GM12873 (cell line): ENCODE results near the gene CEP63.

ENCODE experiments used
- CTCF ChIP-seq: IDR thresholded peaks from 2 replicates; pipeline ENCODE4 v1.5.1; 2012; ENCODE audit warnings: low read depth, mild to moderate bottlenecking, moderate library complexity, low read length, control low read depth; ENCODE audit not compliant: insufficient read depth; ENCODE audit errors: missing control alignments

The CEP63 gene

GRCh38 chr3:134533493-134533892 lies 47.6 kb downstream of the CEP63 start:
- TF ChIP-seq CTCF: no peak

DNA sequence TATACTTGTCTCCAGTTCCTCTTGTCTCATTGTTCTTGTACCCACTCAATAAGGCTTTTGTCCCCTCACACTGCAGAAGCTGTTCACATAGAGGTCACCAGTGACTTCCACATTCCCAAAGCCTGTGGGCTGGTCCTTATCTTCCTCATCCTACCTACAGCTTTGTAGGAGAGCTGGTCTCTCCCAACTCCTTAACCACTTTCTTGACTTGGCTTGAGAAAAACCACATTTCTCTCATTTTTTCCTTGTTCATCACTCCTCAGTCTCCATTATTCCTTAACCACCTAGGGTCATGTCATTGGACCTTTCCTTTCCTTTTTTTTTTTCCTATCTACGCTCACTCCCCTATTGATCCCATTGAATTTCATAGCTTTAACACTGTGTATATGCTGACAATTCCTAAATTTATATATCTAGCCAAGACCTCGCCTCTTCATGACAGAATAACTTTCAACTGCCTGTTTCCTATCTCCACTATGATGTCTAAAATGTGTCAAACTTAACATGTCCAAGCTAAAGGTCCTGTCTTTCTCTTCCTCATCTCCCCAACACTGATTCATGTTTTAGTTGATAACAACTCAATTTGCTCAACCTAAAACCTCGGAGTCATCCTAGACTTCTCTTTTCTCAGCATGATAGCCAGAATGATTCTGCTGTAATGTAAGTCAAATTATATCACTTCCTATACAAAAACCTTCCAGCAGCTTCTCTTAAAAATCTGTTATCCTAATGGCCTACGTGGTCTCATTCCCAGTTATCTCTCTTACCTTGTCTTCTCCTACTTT lies 49.5 kb downstream of the CEP63 start:
- TF ChIP-seq CTCF: no peak

DNA sequence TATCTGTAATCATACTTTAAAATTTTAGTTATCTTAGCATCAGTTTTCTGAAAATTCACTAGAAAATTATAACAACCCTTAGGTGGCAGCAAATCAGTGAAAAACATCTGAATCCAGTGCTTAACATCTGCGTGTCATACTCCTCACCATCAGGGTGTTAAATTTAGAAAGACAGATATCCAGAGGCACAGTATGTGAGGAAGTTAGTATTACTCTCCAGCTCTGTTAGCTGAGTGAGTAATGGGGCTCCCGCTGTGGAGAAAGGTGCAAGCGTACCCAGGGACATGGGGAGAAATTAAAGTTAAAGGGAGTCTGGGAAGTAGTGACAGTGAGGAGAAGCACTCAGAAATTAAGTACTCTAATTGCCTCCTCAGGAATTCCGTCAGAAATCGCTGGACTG lies 50.9 kb downstream of the CEP63 start:
- no peak for TF ChIP-seq CTCF

- TF ChIP-seq CTCF: no peak
Observed at GRCh38 chr3:134542287-134542958, 56.6 kb downstream of the CEP63 start.

DNA sequence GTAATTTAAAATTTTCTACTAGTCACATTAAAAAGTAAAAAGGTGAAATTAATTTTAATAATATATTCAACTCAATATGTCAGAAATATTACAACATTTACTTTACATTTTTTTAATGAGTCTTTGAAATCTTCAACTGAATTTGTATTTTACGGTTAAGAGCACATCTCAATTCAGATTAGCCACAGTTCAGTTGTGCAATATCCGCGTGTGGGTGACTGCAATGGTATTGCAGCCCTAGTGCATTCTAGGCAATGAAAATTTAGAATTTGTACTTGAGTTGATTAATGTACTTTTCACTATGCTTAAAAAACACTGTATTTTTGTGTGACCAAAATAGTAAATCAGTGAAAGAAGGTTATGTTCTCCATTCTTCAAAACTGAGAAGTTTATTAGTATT lies 57.3 kb downstream of the CEP63 start:
- no peak for TF ChIP-seq CTCF

- TF ChIP-seq CTCF: no peak
Observed at GRCh38 chr3:134544316-134544715, 58.5 kb downstream of the CEP63 start.

DNA sequence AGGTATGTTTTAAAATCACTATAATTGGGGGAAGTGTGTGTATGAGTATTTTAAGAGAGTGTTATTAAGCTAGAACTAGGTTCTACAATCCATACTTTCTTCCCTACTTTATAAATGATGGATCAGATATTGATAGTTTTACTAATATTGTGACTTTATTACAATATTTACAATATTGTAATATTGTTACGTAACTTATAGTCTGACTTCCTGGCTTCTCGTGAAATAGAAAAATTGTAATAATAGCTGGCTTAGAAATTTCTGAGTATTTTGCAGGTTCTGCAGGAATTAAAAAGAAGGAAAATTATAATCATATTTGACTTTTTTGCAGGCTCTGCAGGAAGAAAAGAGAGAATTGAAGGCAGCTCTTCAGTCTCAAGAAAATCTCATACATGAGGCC lies 60.0 kb downstream of the CEP63 start:
- no peak for TF ChIP-seq CTCF
